Measurements from ENCODE around the gene PLIN4.

Gene PLIN4

DNA sequence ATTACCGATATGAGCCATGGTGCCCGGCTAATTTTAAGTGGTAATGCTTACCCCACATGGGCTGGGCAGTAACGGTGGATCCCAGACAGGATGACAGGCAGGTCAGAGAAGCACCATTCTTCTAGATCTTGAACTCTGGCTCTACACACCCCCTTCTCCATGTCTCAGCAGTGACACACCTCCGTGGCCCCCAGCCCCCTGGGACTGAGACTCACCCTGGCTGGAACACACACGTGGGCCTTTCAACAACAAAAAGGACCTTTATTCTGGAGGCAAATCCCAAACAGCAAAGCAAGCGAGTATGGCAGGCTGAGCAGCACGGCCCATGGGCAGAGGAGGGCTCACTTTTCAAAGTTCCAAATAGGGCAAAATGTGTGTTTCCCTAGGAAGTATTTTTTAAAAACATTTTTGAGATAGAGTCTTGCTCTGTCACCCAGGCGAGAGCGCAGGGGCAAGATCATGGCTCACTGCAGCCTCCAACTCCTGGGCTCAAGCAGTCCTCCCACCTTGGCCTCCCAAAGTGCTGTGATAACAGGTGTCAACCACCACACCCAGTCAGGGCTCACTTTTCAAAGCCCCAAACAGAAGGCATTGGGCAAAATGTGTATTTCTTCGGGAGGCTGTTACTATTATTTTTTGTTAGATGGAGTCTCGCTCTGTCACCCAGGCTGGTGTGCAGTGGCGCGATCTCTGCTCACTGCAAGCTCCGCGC is 4.2 kb upstream of the PLIN4 start:
- no peaks in the 10 kb centered on the region for H3K27me3 ChIP-seq (ENCODE audit: insufficient read depth, poor library complexity, severe bottlenecking)
- no peak for DNase-seq (ENCODE audit: low read depth in 1 of 2, low spot score in 1 of 2)
- H3K27ac ChIP-seq (replicated peaks) = no peak overlapping the region
- H3K4me3 ChIP-seq (replicated peaks; ENCODE audit: insufficient read depth, low read length) = no peak overlapping the region
- no peak for TF ChIP-seq GABPA (IDR thresholded peaks at IDR 0.05; ENCODE audit: low read depth)
- TF ChIP-seq, protein P1, sequence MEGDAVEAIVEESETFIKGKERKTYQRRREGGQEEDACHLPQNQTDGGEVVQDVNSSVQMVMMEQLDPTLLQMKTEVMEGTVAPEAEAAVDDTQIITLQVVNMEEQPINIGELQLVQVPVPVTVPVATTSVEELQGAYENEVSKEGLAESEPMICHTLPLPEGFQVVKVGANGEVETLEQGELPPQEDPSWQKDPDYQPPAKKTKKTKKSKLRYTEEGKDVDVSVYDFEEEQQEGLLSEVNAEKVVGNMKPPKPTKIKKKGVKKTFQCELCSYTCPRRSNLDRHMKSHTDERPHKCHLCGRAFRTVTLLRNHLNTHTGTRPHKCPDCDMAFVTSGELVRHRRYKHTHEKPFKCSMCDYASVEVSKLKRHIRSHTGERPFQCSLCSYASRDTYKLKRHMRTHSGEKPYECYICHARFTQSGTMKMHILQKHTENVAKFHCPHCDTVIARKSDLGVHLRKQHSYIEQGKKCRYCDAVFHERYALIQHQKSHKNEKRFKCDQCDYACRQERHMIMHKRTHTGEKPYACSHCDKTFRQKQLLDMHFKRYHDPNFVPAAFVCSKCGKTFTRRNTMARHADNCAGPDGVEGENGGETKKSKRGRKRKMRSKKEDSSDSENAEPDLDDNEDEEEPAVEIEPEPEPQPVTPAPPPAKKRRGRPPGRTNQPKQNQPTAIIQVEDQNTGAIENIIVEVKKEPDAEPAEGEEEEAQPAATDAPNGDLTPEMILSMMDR (IDR thresholded peaks at IDR 0.05; ENCODE audit: insufficient read depth, low read length) = no peak
- no peak for TF ChIP-seq POLR2AphosphoS5 (IDR thresholded peaks at IDR 0.05; ENCODE audit: low read depth)
- TF ChIP-seq, protein P2, sequence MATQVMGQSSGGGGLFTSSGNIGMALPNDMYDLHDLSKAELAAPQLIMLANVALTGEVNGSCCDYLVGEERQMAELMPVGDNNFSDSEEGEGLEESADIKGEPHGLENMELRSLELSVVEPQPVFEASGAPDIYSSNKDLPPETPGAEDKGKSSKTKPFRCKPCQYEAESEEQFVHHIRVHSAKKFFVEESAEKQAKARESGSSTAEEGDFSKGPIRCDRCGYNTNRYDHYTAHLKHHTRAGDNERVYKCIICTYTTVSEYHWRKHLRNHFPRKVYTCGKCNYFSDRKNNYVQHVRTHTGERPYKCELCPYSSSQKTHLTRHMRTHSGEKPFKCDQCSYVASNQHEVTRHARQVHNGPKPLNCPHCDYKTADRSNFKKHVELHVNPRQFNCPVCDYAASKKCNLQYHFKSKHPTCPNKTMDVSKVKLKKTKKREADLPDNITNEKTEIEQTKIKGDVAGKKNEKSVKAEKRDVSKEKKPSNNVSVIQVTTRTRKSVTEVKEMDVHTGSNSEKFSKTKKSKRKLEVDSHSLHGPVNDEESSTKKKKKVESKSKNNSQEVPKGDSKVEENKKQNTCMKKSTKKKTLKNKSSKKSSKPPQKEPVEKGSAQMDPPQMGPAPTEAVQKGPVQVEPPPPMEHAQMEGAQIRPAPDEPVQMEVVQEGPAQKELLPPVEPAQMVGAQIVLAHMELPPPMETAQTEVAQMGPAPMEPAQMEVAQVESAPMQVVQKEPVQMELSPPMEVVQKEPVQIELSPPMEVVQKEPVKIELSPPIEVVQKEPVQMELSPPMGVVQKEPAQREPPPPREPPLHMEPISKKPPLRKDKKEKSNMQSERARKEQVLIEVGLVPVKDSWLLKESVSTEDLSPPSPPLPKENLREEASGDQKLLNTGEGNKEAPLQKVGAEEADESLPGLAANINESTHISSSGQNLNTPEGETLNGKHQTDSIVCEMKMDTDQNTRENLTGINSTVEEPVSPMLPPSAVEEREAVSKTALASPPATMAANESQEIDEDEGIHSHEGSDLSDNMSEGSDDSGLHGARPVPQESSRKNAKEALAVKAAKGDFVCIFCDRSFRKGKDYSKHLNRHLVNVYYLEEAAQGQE (IDR thresholded peaks at IDR 0.05; ENCODE audit: insufficient replicate concordance, low read depth) = no peak
- no peak for TF ChIP-seq SPI1 (IDR thresholded peaks at IDR 0.05; ENCODE audit: borderline replicate concordance, low read depth)

DNA sequence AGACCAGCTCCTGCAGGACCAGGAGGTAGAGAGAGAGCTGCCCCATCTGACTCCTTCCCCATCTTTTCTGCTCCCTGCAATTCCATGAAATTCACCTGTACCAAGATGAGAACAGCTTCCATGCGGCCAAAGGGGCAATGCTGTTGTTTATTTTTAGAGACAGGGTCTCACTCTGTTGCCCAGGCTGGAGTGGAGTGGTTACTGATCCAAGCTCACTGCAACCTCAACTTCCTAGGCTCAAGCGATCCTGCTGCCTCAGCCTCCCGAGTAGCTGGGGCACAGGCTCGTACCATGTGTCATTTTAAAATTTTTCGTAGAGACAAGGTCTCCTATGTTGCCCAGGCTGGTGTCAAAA is 3.6 kb upstream of the PLIN4 start:
- no peaks in the 10 kb centered on the region for H3K27me3 ChIP-seq (ENCODE audit: insufficient read depth, poor library complexity, severe bottlenecking)
- DNase-seq (ENCODE audit: low read depth in 1 of 2, low spot score in 1 of 2) = no peak
- H3K4me3 ChIP-seq (replicated peaks; ENCODE audit: insufficient read depth, low read length) = no peak overlapping the region
- TF ChIP-seq, protein P2 (IDR thresholded peaks at IDR 0.05; ENCODE audit: insufficient replicate concordance, low read depth) = no peak
- TF ChIP-seq GABPA (IDR thresholded peaks at IDR 0.05; ENCODE audit: low read depth) (no peak), POLR2AphosphoS5 (IDR thresholded peaks at IDR 0.05; ENCODE audit: low read depth) (no peak), SPI1 (IDR thresholded peaks at IDR 0.05; ENCODE audit: borderline replicate concordance, low read depth) (no peak)
- TF ChIP-seq, protein P1 (IDR thresholded peaks at IDR 0.05; ENCODE audit: insufficient read depth, low read length) = no peak
- no peak overlapping the region for H3K27ac ChIP-seq (replicated peaks)

DNA sequence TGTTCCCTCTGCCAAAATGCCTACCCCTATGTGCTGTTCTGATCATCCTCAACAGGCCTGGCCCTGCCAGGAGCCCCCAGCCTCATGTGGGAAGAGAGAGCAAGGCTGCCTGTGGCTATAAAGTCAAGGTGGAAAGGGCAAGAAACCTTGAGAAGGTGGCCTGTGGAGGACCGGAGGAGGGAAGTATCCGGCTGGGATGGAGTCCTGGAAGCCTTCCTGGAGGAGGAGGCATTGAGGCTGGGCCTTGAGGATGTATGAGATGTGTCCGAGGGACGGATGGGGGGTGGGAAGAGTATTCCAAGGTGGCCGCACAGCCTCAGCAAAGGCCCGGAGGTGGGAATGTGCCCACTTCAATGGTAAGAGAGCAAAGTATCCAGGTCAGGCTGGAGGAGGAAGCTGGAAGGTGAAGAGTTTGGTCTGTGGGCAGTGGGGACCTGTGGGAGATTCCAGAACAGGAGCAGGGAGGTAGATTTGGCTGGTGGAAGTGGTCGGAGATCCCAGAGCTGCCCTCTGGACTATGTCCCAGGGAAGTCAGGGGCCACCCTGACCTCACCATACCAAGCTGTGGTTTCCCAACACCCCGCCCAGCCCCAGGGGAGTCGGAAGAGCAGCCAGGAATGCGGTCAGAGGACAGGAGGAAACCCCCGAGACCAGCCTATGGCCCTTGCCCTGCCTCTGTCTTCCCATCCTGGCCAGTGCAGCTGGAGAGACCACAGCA is 3.0 kb upstream of the PLIN4 start:
- Histone ChIP-seq H3K27me3 (ENCODE audit: insufficient read depth, poor library complexity, severe bottlenecking) (no peaks in the 10 kb centered on the region), H3K4me3 (replicated peaks; ENCODE audit: insufficient read depth, low read length) (no peak overlapping the region), H3K27ac (replicated peaks) (no peak overlapping the region)
- TF ChIP-seq SPI1 (IDR thresholded peaks at IDR 0.05; ENCODE audit: borderline replicate concordance, low read depth) (no peak), GABPA (IDR thresholded peaks at IDR 0.05; ENCODE audit: low read depth) (no peak), POLR2AphosphoS5 (IDR thresholded peaks at IDR 0.05; ENCODE audit: low read depth) (no peak)
- TF ChIP-seq, protein P1 (IDR thresholded peaks at IDR 0.05; ENCODE audit: insufficient read depth, low read length) = no peak
- TF ChIP-seq, protein P2 (IDR thresholded peaks at IDR 0.05; ENCODE audit: insufficient replicate concordance, low read depth) = no peak
- DNase-seq (ENCODE audit: low read depth in 1 of 2, low spot score in 1 of 2) = no peak
